ENCODE results near the gene C1orf198.

DNA sequence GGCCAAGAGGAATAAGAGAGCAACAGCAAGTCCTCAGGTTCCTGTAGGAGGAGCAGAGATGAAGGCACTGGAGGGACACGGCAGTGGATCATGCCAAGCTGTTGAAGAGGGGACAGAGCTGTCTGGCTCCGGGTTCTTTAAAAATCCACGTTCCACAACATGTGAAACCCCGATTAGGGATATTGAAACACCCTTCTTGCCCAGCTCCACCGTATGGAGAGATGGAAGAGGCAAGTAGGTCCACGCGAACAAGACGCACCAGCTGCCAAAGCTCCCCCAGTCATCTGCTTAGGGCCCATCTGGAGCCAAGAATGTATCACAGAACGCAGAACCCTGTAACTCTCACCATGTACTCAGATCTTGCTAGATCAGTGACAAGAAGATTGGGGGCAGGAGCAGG, 3.9 kb downstream of the C1orf198 start:
- TF ChIP-seq MYC (IDR thresholded peaks at IDR 0.05; ENCODE audit: low read depth, low read length): no peak
- TF ChIP-seq, protein P1, sequence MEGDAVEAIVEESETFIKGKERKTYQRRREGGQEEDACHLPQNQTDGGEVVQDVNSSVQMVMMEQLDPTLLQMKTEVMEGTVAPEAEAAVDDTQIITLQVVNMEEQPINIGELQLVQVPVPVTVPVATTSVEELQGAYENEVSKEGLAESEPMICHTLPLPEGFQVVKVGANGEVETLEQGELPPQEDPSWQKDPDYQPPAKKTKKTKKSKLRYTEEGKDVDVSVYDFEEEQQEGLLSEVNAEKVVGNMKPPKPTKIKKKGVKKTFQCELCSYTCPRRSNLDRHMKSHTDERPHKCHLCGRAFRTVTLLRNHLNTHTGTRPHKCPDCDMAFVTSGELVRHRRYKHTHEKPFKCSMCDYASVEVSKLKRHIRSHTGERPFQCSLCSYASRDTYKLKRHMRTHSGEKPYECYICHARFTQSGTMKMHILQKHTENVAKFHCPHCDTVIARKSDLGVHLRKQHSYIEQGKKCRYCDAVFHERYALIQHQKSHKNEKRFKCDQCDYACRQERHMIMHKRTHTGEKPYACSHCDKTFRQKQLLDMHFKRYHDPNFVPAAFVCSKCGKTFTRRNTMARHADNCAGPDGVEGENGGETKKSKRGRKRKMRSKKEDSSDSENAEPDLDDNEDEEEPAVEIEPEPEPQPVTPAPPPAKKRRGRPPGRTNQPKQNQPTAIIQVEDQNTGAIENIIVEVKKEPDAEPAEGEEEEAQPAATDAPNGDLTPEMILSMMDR (IDR thresholded peaks at IDR 0.05; ENCODE audit: low read depth, low read length): no peak
- no peak for TF ChIP-seq POLR2A (IDR thresholded peaks at IDR 0.05; ENCODE audit: extremely low read depth, insufficient read length)

Data from NB4 (cell line).